GM21737 (cell line): ENCODE results near the gene C6orf120.

Experiments used
- ATAC-seq: cut with Tn5 transposase; IDR thresholded peaks from one replicate; pipeline ENCODE4 v1.9.1; 2021; ENCODE audit warnings: mild to moderate bottlenecking, moderate library complexity; ENCODE audit not compliant: unreplicated experiment

C6orf120 gene

DNA sequence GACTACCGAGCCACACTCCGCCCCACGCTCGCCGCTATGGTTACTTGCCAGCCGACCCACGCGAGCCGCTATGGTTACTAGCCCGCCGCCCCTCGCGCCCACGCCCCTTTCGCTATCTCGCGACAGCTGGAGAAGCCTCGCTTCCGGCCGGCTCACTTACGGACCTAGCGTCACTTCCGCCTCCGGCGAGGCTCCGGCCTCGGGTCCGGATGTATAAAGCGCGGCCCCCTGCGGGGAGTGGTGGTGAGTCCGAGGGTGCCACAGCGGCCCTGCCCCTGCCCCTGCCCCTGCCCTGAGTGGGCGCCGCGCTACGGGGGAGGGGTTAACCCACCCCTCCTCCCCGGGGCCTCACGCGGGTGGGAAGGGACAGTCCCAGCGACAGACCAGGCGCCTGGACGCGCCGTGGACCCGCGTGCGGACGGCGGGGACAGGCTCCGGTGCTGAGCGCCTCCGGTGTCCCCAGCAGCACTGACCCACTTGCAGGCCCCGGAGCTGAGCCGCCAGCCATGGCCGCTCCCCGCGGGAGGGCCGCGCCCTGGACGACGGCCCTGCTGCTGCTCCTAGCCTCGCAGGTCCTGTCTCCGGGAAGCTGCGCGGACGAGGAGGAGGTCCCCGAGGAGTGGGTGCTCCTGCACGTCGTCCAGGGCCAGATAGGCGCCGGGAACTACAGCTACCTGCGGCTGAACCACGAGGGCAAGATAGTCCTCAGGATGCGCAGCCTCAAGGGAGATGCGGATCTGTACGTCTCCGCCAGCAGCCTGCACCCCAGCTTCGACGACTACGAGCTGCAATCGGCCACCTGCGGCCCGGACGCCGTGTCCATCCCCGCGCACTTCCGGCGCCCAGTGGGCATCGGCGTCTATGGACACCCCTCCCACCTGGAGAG is at the start of gene C6orf120, which contains the start of gene WDR27:
TSS of gene C6orf120 (plus strand) at position 173 of the 886 bp plus-strand sequence. CDS start at position 507, 334 bp downstream.
TSS of gene WDR27 (minus strand) at position 76 of the 886 bp plus-strand sequence. CDS start 13,024 bp downstream, outside the sequence.
- peak; percentile 91 for ATAC-seq

GRCh38 chr6:169652896-169653295 is 49.0 kb upstream of the C6orf120 start:
- ATAC-seq: no peak

DNA sequence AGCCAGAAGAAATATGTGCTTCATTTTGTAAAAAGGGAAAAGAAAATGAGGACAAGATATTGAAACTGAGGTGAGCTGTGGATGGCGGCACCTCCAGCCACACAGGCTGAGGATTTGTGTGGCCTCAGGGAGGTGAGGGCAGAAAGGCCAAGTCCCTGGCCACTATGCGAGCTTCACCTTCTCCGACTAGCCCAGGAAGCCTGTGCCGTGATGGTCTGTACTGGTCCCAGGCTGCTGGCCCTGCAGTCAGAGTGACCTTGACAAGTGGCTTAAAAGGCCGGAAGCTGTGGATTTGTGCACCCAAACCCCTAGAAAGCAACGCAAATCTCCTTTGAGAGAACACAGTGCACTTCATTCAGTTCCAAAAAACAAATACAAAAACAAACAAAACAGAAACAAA is 48.2 kb upstream of the C6orf120 start:
- no peak for ATAC-seq

DNA sequence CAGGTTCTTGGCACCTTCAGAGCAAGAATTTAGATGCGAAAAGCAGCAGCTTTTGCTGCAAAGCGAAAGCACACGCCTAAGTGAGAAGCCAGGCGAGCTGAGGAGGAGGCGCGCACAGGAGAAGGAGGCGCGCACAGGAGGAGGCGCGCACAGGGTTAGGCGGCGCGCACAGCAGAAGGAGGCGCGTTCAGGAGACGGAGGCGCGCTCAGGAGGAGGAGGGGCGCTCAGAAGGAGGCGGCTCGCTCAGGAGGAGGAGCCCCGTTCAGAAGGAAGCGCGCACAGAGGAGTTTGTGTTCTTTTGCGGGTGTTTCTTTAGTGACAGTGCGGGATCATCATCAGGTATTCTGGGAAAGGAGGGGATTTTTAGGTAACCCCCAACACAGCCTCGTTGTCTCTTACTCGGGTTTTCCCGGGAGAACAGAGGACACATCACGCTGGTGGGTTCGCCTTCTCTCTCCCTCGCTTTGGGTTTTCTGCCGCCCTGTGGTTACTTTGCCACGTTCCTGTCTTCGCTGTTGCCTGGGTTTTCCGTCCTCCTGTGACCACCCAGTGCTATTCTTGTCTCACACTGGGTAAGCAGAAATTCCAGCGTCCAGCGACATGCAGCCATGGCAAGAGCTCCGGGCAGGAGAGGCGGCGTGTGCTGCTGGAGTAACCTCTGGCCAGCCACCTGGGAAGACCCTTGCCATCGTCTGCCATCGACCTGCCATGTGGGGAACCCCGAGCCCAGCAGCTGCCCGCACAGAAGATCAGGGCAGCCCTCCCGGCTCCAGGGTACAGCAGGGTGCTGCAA is 47.1 kb upstream of the C6orf120 start:
- ATAC-seq: peak; percentile 93

DNA sequence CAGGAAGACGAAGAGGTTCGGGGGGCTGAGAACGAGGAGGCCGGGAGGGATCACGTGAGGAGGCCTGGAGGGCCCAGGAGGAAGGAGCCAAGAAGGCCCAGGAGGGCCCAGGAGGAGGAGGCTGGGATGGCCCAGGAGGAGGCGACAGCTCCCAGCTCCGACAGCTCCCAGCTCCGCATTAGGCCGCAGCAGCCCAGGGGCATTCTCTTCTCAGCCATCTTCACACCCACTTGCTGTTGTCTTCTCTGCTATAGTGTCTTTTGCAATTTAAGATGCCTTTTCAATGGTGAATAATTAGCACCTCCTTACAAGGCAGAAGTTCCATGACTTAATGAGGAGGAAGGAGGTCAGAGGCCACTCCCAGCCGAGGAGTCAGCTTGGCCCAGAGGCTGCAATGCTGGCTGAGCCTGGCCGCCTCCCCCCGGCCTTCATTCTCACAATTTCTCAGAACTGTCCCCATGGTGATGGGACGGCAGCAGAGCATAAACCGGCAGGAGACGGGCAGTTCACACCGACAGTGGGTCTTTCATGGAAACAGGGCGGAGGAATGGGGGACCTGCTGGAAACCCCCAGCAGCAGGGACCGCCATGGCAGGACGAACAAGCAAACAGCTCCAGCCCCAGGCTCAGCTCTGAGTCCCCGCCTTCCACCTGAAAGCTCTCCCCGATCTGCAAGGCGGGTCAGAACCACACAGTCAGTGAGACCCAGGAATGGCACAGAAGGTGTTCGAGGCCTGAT is 45.2 kb upstream of the C6orf120 start:
- no peak for ATAC-seq

GRCh38 chr6:169657284-169657610 is 44.7 kb upstream of the C6orf120 start:
- no peak for ATAC-seq

GRCh38 chr6:169659820-169660610 is 41.9 kb upstream of the C6orf120 start:
- no peak for ATAC-seq

DNA sequence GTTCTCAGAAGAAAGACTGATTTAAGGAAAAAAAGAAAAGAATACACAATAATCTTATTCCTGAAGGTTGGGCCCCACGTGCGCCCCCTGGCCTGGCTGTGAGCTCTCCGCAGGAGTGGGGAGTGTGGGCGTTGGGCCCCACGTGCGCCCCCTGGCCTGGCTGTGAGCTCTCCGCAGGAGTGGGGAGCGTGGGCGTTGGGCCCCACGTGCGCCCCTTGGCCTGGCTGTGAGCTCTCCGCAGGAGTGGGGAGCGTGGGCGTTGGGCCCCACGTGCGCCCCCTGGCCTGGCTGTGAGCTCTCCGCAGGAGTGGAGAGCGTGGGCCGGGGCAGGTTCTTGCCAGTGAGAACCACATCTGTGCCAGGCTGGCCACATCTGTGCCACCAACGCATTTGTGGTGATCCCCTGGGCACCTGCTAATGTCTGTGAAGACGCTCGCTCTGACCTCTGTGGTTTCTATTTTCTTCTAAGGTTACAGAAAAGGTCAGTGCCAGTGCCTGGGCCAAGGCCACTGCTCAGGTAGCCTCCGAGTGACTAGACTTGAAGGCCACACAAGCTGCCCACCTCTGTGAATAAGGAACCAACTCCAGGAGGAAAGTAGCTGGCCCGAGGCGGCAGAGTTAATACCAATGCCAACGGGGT is 41.1 kb upstream of the C6orf120 start:
- no peak for ATAC-seq

DNA sequence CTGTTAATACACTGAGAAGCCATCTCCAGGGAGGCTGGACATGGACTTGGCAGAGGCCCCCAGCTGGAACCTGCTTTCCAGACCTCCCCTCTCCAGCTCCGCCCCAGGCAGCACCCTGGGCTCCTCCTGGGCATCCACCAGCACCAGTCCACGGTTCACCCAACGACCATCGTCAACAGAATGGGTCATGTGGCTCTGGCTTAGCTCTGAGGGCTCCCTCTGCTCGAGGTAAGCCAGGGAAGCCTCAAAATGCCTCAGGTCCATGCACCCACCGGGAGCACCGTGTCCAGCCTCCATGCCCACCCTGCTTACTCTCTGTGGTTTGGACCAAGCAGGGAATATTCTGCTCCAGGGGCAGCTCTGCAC is 40.6 kb upstream of the C6orf120 start:
- ATAC-seq: no peak

DNA sequence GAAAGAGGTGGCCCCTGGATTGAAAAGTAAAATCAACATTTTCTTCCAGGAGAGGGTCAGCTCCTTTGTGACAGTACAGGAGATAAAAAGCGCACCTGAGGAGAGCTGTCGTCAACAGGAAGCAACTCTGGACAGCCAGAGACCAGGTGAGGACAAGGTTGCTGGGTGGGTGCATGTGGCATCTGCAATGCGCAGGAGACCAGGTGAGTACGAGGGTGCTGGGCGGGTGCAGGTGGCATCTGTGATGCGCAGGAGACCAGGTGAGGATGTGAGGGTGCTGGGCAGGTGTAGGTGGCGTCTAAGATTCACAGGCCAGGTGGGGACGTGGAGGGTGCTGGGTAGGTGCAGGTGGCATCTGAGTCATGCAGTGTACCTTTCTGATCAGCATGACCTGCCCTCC is 38.5 kb upstream of the C6orf120 start:
- ATAC-seq: no peak

- ATAC-seq: no peak
Measured at GRCh38 chr6:169664227-169664626, 37.7 kb upstream of the C6orf120 start.

DNA sequence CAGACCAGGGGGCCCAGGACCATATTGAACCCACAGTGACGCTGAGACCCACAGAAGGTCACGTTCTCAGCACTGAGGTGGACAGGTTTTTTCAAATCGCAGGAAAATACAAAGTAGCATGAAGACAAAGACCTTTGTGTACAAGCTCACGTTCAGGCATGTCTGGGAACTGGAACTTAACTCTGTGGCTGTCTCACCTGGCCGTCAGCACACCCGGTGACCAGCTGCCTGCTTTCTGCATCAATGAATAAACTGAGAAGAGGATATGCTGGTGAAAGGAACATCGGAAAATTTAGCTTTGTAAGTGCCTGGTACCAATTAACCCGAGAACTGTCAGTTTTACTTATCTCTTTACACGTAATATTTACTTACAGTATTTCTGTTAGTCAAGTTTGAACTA is 36.6 kb upstream of the C6orf120 start:
- ATAC-seq: no peak

DNA sequence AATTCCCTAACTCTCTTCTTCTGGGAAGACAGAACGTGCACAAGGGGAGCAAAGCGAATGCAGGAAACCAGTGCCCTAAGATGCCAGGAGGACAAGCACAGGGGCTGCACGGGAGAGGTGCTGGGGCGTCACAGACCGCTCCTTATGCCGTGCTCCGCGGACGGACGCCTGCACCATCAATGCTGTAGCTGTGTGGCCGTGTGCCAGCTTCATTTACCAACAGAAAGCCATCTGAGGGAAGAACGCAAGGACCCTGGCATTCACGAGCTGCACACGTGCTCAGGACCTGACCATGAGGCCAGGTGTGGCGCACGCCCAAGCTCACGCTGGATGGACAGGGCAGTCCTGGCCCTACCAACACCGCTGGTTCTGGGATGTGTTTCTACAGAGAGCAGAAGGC is 35.5 kb upstream of the C6orf120 start:
- no peak for ATAC-seq

GRCh38 chr6:169667716-169668115 is 34.2 kb upstream of the C6orf120 start:
- ATAC-seq: no peak

DNA sequence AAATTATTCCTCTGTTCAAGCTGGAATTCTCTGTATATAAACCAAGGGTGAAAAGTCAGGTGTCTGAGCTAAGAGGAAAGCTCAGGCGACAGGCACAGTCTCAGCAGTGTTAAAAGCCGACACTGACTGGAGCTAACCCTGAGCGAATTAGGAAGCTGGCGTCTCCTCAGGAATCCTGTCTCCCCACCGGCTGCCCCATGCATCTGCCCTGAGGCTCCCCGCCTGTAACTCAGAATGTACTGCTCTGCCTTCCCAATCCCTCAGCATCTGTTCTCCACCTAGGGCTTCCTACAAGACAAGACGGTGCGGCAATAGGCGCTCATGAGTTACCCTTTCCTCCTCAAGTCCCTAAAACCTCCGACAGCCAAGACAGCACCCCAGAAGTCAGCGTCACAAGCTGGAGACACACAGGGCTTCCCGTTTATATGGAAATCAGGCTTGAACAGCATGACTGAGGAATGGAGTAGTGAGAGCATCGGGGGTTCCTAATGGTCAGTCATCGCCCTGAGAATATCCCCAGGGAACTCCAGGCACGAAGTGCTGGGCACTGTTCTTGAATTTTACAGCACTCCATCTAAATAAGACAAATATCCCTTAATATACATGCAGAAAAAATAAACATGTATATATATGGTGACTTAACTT is 33.6 kb upstream of the C6orf120 start:
- ATAC-seq: no peak

DNA sequence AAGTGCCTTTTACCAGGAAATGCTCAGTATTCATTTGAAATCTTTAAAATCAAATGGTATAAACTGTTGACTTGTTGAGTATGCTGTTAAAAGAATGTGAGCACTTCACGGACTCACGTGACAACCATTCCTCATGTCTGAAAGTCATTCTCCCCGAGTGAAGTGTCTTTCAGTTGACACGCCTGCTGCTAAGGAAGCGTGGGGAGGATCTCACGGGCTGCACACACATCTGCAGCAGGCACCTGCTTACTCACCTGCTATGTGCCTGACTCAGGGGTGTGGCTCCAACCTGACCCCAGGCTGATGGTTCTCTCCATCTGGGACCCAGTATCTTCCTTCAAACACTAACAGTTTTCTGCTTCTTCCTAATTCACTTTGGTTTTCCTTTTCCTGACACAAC is 32.8 kb upstream of the C6orf120 start:
- no peak for ATAC-seq

GRCh38 chr6:169669889-169670288 is 32.0 kb upstream of the C6orf120 start:
- ATAC-seq: no peak

- ATAC-seq: no peak
Measured at GRCh38 chr6:169671563-169671962, 30.4 kb upstream of the C6orf120 start.

DNA sequence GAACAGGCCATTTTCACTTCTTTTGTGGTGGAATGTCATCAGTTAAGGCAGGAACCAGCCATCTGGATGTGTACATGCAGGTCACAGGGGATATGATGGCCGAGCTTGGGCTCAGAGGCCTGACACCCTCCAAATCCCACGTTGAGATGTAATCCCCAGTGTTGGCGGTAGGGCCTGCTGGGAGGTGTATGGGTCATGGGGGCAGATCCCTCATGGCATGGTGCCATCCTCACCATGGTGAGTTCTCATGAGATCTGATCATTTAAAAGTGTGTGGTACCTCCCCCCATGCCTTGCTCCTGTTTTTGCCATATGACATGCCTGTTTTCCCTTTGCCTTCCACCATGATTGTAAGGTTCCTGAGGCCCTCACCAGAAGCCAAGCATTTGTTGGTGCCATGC is 26.9 kb upstream of the C6orf120 start:
- no peak for ATAC-seq

DNA sequence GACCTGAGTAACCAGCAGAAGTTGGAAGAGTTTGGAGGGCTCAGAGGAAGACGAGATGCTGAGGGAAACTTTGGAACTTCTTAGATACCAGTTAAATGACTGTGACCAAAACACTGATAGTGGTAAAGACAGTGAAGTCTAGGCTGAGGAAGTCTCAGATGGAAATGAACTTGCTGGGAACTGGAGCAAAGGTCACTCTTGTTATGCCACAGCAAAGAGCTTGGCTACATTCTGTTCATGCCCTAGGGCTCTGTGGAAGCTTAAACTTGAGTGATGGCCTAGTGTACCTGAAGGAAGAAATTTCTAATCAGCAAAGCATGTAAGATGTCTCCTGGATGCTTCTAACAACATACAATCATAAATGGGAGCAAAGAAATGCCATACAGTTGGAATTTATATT is 24.8 kb upstream of the C6orf120 start:
- ATAC-seq: no peak
